H9 (cell line): ENCODE results near the gene PCID2. TPM values are rescaled to one million over a fixed set of nuclear protein-coding genes. Genes with fewer than 3 reads are reported as not detected.
A peak's percentile ranks its signal among the peaks of the same experiment; 100 is the strongest.

Experiments
- DNase-seq: peaks from one replicate; pipeline ENCODE4 v3.0.0-alpha.2; 2017
- H2AFZ ChIP-seq: one replicate; pipeline ENCODE4 v1.6.1; 2013; ENCODE audit warnings: mild to moderate bottlenecking, low read length, control low read depth, moderate library complexity
- H2AK5ac ChIP-seq: 2 replicates; pipeline ENCODE4 v1.6.1; 2013; ENCODE audit warnings: low read length, control low read depth, mixed read lengths; ENCODE audit not compliant: insufficient read length
- H2BK120ac ChIP-seq: one replicate; pipeline ENCODE4 v1.6.1; 2013; ENCODE audit warnings: low read depth, mild to moderate bottlenecking, low read length, control low read depth, inconsistent platforms; ENCODE audit not compliant: poor library complexity, severe bottlenecking
- H2BK12ac ChIP-seq: 2 replicates; pipeline ENCODE4 v1.6.1; 2013; ENCODE audit warnings: low read length, control low read depth, mixed read lengths, low read depth; ENCODE audit not compliant: insufficient read length
- H2BK15ac ChIP-seq: 2 replicates; pipeline ENCODE4 v1.6.1; 2013; ENCODE audit warnings: low read depth, low read length, control low read depth
- H2BK20ac ChIP-seq: one replicate; pipeline ENCODE4 v1.6.1; 2013; ENCODE audit warnings: low read depth, mild to moderate bottlenecking, low read length, control low read depth, inconsistent platforms; ENCODE audit not compliant: poor library complexity, severe bottlenecking
- H2BK5ac ChIP-seq: 2 replicates; pipeline ENCODE4 v1.6.1; 2013; ENCODE audit warnings: low read length, control low read depth, mixed read lengths; ENCODE audit not compliant: insufficient read length
- H3K14ac ChIP-seq: 2 replicates; pipeline ENCODE4 v1.6.1; 2013; ENCODE audit warnings: low read length, control low read depth; ENCODE audit not compliant: insufficient read depth
- H3K18ac ChIP-seq: 2 replicates; pipeline ENCODE4 v1.6.1; 2013; ENCODE audit warnings: low read depth, mild to moderate bottlenecking, mixed read lengths, low read length, control low read depth; ENCODE audit not compliant: insufficient read length
- H3K23ac ChIP-seq: 2 replicates; pipeline ENCODE4 v1.6.1; 2013; ENCODE audit warnings: low read length, control low read depth, mixed read lengths, low read depth; ENCODE audit not compliant: insufficient read length
- H3K23me2 ChIP-seq: 2 replicates; pipeline ENCODE4 v1.6.1; 2013; ENCODE audit warnings: low read depth, mild to moderate bottlenecking, mixed read lengths, low read length, control low read depth; ENCODE audit not compliant: insufficient read length, poor library complexity, severe bottlenecking
- H3K27ac ChIP-seq: 2 replicates; pipeline ENCODE4 v1.5.1; 2013; ENCODE audit warnings: low read length, control low read depth, mixed read lengths, low read depth; ENCODE audit not compliant: insufficient read length
- H3K27me3 ChIP-seq: 2 replicates; pipeline ENCODE4 v1.6.1; 2013; ENCODE audit warnings: low read length, control low read depth, inconsistent platforms; ENCODE audit not compliant: insufficient read depth
- H3K4ac ChIP-seq: 2 replicates; pipeline ENCODE4 v1.6.1; 2013; ENCODE audit warnings: low read depth, mild to moderate bottlenecking, control low read depth, inconsistent platforms, low read length, moderate library complexity
- H3K4me1 ChIP-seq: 2 replicates; pipeline ENCODE4 v1.6.1; 2013; ENCODE audit warnings: low read length, control low read depth, inconsistent platforms; ENCODE audit not compliant: insufficient read depth
- H3K4me2 ChIP-seq: 2 replicates; pipeline ENCODE4 v1.6.1; 2013; ENCODE audit warnings: low read length, control low read depth, mixed read lengths; ENCODE audit not compliant: insufficient read length, insufficient read depth
- H3K56ac ChIP-seq: 2 replicates; pipeline ENCODE4 v1.6.1; 2013; ENCODE audit warnings: low read depth, mild to moderate bottlenecking, mixed read lengths, low read length, control low read depth; ENCODE audit not compliant: insufficient read length
- H3K79me1 ChIP-seq: 2 replicates; pipeline ENCODE4 v1.6.1; 2013; ENCODE audit warnings: low read depth, mild to moderate bottlenecking, moderate library complexity, low read length, control low read depth, inconsistent platforms; ENCODE audit not compliant: insufficient read depth, poor library complexity, severe bottlenecking
- H3K79me2 ChIP-seq: 2 replicates; pipeline ENCODE4 v1.6.1; 2013; ENCODE audit warnings: low read length, control low read depth, inconsistent platforms; ENCODE audit not compliant: insufficient read depth
- H3K9ac ChIP-seq: 2 replicates; pipeline ENCODE4 v1.6.1; 2013; ENCODE audit warnings: low read length, control low read depth, mixed read lengths; ENCODE audit not compliant: insufficient read length; ENCODE audit errors: extremely low read depth
- H3K9me3 ChIP-seq: one replicate; pipeline ENCODE4 v1.6.1; 2013; ENCODE audit warnings: low read depth, low read length, inconsistent platforms; ENCODE audit not compliant: control insufficient read depth
- H3T11ph ChIP-seq: one replicate; pipeline ENCODE4 v1.6.1; 2013; ENCODE audit warnings: mild to moderate bottlenecking, low read length, control low read depth, inconsistent platforms
- H4K20me1 ChIP-seq: one replicate; pipeline ENCODE4 v1.6.1; 2013; ENCODE audit not compliant: control insufficient read depth, insufficient read length, insufficient read depth
- H4K5ac ChIP-seq: 2 replicates; pipeline ENCODE4 v1.6.1; 2013; ENCODE audit warnings: low read depth, mild to moderate bottlenecking, mixed read lengths, low read length, control low read depth; ENCODE audit not compliant: insufficient read length
- H4K8ac ChIP-seq: replicated peaks from 2 replicates; pipeline ENCODE4 v1.6.1; 2013; ENCODE audit warnings: low read length, control low read depth, mixed read lengths, low read depth; ENCODE audit not compliant: insufficient read length
- H4K91ac ChIP-seq: 2 replicates; pipeline ENCODE4 v1.6.1; 2013; ENCODE audit warnings: low read depth, mild to moderate bottlenecking, moderate library complexity, mixed read lengths, low read length, control low read depth; ENCODE audit not compliant: insufficient read length
- H3K27ac Mint-ChIP-seq, 3 experiments: 2 replicates in 2 of 3; 3 replicates in 1 of 3; pipeline ENCODE4 v1.8.0; 2020 to 2021; ENCODE audit warnings: mixed read lengths in 3 of 3, mild to moderate bottlenecking in 1 of 3, moderate library complexity in 1 of 3
- H3K27me3 Mint-ChIP-seq: 2 replicates; pipeline ENCODE4 v1.8.0; 2021; ENCODE audit warnings: low read depth, mild to moderate bottlenecking, moderate library complexity, mixed read lengths
- H3K36me3 Mint-ChIP-seq, 3 experiments: 2 replicates in 2 of 3; 3 replicates in 1 of 3; pipeline ENCODE4 v1.8.0; 2020 to 2021; ENCODE audit warnings: low read depth in 3 of 3, mixed read lengths in 3 of 3; ENCODE audit not compliant: insufficient read depth in 1 of 3
- H3K4me1 Mint-ChIP-seq, 2 experiments: 2 replicates each; pipeline ENCODE4 v1.8.0; 2020; ENCODE audit warnings: mixed read lengths in 2 of 2
- H3K4me3 Mint-ChIP-seq, 2 experiments: 2 replicates in 1 of 2; 3 replicates in 1 of 2; pipeline ENCODE4 v1.8.0; 2020 to 2021; ENCODE audit warnings: mild to moderate bottlenecking in 2 of 2, mixed read lengths in 2 of 2, moderate library complexity in 1 of 2
- H3K9me3 Mint-ChIP-seq, 2 experiments: 2 replicates in 1 of 2; 3 replicates in 1 of 2; pipeline ENCODE4 v1.8.0; 2020; ENCODE audit warnings: mild to moderate bottlenecking in 2 of 2, mixed read lengths in 2 of 2, moderate library complexity in 1 of 2
- WGBS: extraction: QIAGEN DNeasy Blood & Tissue Kit; methylation state at CpG from one replicate; pipeline ENCODE4 v1.1.7; 2013; ENCODE audit warnings: missing lambda C conversion rate, low lambda C conversion rate, mixed read lengths; ENCODE audit not compliant: insufficient read length; ENCODE audit errors: extremely low coverage; 5-methylcytosine and 5-hydroxymethylcytosine counted together
- total RNA-seq: library from RNA; stranded (reverse); gene quantifications from 2 replicates; pipeline ENCODE4 v1.2.1, GENCODE V29; 2021
- TF ChIP-seq, protein P1 (sequence below): fragments of 200-600 bp; sonication (generic); conservative IDR thresholded peaks from 3 replicates; pipeline ENCODE4 v1.8.0; 2021; ENCODE audit warnings: antibody characterized with exemption, mild to moderate bottlenecking

The PCID2 gene
- total RNA-seq, 1 experiment from 2014 or later: 66.0 TPM

DNA sequence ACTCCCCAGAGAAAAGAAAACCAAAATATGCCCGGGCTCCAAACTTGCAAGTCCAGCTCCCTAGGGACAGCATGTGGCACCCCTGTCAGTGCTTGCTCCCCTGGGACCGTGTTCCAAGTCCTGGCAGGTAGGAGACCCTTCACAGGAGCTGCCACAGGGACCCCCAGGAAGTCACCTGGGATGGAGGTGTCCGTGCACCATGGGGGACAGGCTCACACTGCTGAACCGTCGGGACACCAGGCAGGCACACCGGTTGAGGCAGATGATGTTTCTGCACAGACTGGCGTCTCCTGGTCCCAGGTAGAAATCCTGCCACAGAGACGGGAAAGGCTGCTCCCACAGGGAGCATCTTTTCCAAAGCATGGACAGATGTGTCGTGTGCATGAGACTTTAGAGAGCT is 61.7 kb downstream of the PCID2 start:
- Mint-ChIP-seq H3K27me3 (peaks cover 13% of the 10 kb centered on the region), H3K4me3 (no peak overlapping the region), H3K27ac (no peak overlapping the region; a peak in 1 of 7 replicates), H3K9me3 (no peaks in the 10 kb centered on the region; a peak in 1 of 5 replicates), H3K4me1 (peaks cover 2 to 16% of the 10 kb centered on the region in 2 experiments; a peak in 2 of 4 replicates), H3K36me3 (no peaks in the 10 kb centered on the region; a peak in 2 of 7 replicates)
- Histone ChIP-seq H2BK20ac (no peak overlapping the region), H2BK15ac (no peak overlapping the region), H3K79me2 (no peaks in the 10 kb centered on the region), H2BK120ac (no peak overlapping the region), H3K9me3 (no peaks in the 10 kb centered on the region), H4K20me1 (no peaks in the 10 kb centered on the region), H2AFZ (no peak overlapping the region), H3K4ac (no peak overlapping the region), H3K18ac (no peak overlapping the region), H3K27me3 (no peaks in the 10 kb centered on the region; the same call in 1 of the 2 replicates), H2BK5ac (no peak overlapping the region), H3K9ac (no peak overlapping the region), H3K14ac (no peak overlapping the region; the same call in 1 of the 2 replicates), H4K8ac (no peak overlapping the region), H2AK5ac (no peak overlapping the region), H3K23me2 (no peaks in the 10 kb centered on the region), H2BK12ac (no peak overlapping the region), H3K4me2 (no peak overlapping the region), H4K91ac (no peak overlapping the region), H3K4me1 (no peaks in the 10 kb centered on the region), H3K23ac (no peak overlapping the region), H3T11ph (no peak overlapping the region), H3K27ac (no peak overlapping the region), H3K79me1 (no peaks in the 10 kb centered on the region), H3K56ac (no peak overlapping the region), H4K5ac (no peak overlapping the region)
- peak; percentile 18 for DNase-seq
- WGBS: no CpG with 5 or more reads among the region's 9 CpGs
- TF ChIP-seq, protein P1, sequence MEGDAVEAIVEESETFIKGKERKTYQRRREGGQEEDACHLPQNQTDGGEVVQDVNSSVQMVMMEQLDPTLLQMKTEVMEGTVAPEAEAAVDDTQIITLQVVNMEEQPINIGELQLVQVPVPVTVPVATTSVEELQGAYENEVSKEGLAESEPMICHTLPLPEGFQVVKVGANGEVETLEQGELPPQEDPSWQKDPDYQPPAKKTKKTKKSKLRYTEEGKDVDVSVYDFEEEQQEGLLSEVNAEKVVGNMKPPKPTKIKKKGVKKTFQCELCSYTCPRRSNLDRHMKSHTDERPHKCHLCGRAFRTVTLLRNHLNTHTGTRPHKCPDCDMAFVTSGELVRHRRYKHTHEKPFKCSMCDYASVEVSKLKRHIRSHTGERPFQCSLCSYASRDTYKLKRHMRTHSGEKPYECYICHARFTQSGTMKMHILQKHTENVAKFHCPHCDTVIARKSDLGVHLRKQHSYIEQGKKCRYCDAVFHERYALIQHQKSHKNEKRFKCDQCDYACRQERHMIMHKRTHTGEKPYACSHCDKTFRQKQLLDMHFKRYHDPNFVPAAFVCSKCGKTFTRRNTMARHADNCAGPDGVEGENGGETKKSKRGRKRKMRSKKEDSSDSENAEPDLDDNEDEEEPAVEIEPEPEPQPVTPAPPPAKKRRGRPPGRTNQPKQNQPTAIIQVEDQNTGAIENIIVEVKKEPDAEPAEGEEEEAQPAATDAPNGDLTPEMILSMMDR: no peak
